Sigmoid colon (tissue), 7 donors: ENCODE measurements around the gene FKBP15. TPM values are rescaled to one million over a fixed set of nuclear protein-coding genes. Genes with fewer than 3 reads are reported as not detected.
A peak's percentile ranks its signal among the peaks of the same experiment; 100 is the strongest.

Experiments
- DNase-seq: peaks from one replicate; pipeline ENCODE4 v3.0.0-alpha.2; 2019
- H3K27ac ChIP-seq, 4 donors: fragments of 200-600 bp; sonication (generic); one replicate each; pipeline ENCODE4 v1.5.1; 2016 to 2019; ENCODE audit warnings: mild to moderate bottlenecking in 1 of 4
- H3K27me3 ChIP-seq, 3 donors: fragments of 200-600 bp; sonication (generic); one replicate each; pipeline ENCODE4 v1.5.1; 2019; ENCODE audit warnings: mild to moderate bottlenecking in 1 of 3
- H3K36me3 ChIP-seq, 4 donors: fragments of 200-600 bp; sonication (generic); one replicate each; pipeline ENCODE4 v1.5.1; 2016 to 2019
- H3K4me1 ChIP-seq, 4 donors: fragments of 200-600 bp; sonication (generic); one replicate each; pipeline ENCODE4 v1.5.1; 2017 to 2019
- H3K4me3 ChIP-seq, 4 donors: fragments of 200-600 bp; sonication (generic); one replicate each; pipeline ENCODE4 v1.5.1; 2017 to 2019; ENCODE audit warnings: mild to moderate bottlenecking in 2 of 4, moderate library complexity in 1 of 4
- H3K9me3 ChIP-seq, 4 donors: fragments of 200-600 bp in 3 of 4; sonication (generic) in 3 of 4; one replicate each; pipeline versions ENCODE4 v1.5.1 to v1.6.1; 2013 to 2019
- EP300 ChIP-seq, 4 donors: sonication (generic); formaldehyde crosslinking; IDR thresholded peaks; one replicate each; pipeline ENCODE4 v1.6.1; 2017; ENCODE audit warnings: antibody characterized with exemption in 4 of 4
- POLR2A ChIP-seq, 2 donors: fragments of 450-650 bp; IDR thresholded peaks; one replicate each; pipeline ENCODE4 v1.6.1; 2016; ENCODE audit warnings: antibody characterized with exemption in 2 of 2, mild to moderate bottlenecking in 2 of 2, moderate library complexity in 2 of 2
- POLR2AphosphoS5 ChIP-seq, 4 donors: sonication (generic); formaldehyde crosslinking; IDR thresholded peaks; one replicate each; pipeline ENCODE4 v1.6.1; 2017; ENCODE audit warnings: antibody characterized with exemption in 4 of 4
- WGBS, 2 donors: extraction: QIAGEN DNeasy Blood & Tissue Kit; methylation state at CpG; one replicate each; pipeline ENCODE4 v1.1.7; 2013; 5-methylcytosine and 5-hydroxymethylcytosine counted together
- intact Hi-C: fragments of 100-400 bp; cut with DNase I; formaldehyde crosslinking; loops from one replicate; pipeline ENCODE4 v1.15.1; 2023
- polyA plus RNA-seq, 3 donors: library from polyadenylated mRNA; stranded (reverse); fragments of 200-250 nt; gene quantifications; one replicate each; pipeline ENCODE4 v1.2.3, GENCODE V29; 2013
- total RNA-seq, 4 donors: library from RNA; depleted of rRNA; stranded (reverse); fragments of >200 nt; gene quantifications; one replicate each; pipeline ENCODE4 v1.1.0, GENCODE V29; 2016
- TF ChIP-seq, protein P1 (sequence below), 4 experiments: fragments of 450-650 bp in 3 of 4; fragments of 200-600 bp in 1 of 4; IDR thresholded peaks; one replicate each; pipeline ENCODE4 v1.5.1; 2016 to 2019; ENCODE audit warnings: antibody characterized with exemption in 4 of 4, mild to moderate bottlenecking in 3 of 4, moderate library complexity in 2 of 4
- donor health status: healthy with polysubstance abuse.
- donor health status: Bipolar disorder and iron deficiency.
- donor health status: healthy.

The FKBP15 gene
- total and polyA plus RNA-seq, 7 donors: 7.2 to 22.5 (median 18.8) TPM

DNA sequence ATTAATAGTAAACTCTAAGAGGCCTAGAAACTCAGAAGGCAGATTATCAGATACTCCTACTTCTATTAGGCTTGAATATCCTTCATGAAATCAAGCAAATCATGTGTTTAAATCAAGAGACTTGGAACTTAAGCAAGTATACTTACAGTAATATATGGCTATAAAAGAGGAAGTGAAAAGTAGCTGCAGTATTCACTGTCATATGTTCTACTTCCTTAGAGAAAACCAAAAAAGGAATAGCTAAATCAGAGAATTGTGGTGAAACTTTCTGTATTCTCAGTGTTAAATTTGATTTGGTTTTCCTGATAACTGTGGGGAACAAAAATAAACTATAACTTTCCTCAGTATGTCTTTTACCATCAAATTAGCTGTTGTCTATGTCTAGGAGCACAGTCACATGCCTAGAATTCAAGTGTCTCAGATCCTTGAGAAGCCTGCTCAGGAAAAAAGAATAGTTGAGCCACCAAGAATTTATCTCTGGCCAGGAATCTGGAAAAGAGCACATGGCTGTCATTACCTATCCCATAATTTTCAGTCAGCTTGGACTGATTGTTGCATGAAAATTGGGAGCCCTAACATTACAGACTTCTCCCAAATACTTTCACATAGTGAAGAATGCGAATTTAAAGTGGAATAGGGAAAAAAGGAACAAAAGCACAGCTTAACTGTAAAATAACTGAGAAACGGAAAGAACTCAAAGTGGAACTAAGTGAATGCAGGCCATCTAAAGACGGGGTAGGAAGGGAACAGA, 1.7 kb downstream of the FKBP15 start:
- DNase-seq: no peak
- intact Hi-C loops: no loop called here
- Histone ChIP-seq H3K9me3 (no peaks in the 10 kb centered on the region), H3K4me1 (peaks cover 0 to 46% (median 28%) of the 10 kb centered on the region in 4 donors), H3K27me3 (no peaks in the 10 kb centered on the region), H3K4me3 (peak overlapping the region in 2 of 4 donors; percentile 66), H3K27ac (peak overlapping the region in 3 of 4 donors; percentile 1 to 86 (median 11)), H3K36me3 (no peaks in the 10 kb centered on the region)
- 52 to 80% methylated on average over 3 of the region's 3 CpGs for WGBS, 2 donors
- peak in 1 of 4 donors; percentile 17 for TF ChIP-seq POLR2AphosphoS5 (IDR thresholded peaks at IDR 0.05)
- TF ChIP-seq POLR2A (IDR thresholded peaks at IDR 0.05): no peak

DNA sequence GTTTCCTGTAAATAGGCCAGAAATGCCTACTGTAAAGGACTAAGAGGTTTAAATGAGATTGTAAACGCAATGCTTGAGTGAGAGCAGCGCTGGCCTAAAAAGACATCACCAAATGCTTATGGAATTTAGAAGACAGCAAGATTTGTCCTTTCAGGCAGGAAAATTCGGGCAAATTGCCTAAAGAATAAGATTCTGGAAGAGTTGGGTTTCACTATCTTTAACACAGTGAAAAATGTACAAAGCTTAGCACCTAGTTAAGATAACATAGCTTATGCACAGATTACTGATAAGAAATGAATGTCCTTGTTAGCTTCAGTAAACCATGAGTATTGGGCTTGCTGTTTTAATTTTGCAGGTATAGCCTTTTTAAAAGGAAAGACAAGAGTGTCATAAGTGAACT, 4.7 kb downstream of the FKBP15 start:
- WGBS, 2 donors: 92 to 95% methylated on average over 3 of the region's 3 CpGs
- Histone ChIP-seq H3K4me1 (peaks cover 0 to 27% (median 18%) of the 10 kb centered on the region in 4 donors), H3K9me3 (no peaks in the 10 kb centered on the region), H3K27me3 (no peaks in the 10 kb centered on the region), H3K4me3 (no peak overlapping the region), H3K36me3 (no peaks in the 10 kb centered on the region), H3K27ac (no peak overlapping the region)
- no peak for TF ChIP-seq EP300 (IDR thresholded peaks at IDR 0.05)
- TF ChIP-seq POLR2AphosphoS5 (IDR thresholded peaks at IDR 0.05): no peak
- TF ChIP-seq, protein P1, sequence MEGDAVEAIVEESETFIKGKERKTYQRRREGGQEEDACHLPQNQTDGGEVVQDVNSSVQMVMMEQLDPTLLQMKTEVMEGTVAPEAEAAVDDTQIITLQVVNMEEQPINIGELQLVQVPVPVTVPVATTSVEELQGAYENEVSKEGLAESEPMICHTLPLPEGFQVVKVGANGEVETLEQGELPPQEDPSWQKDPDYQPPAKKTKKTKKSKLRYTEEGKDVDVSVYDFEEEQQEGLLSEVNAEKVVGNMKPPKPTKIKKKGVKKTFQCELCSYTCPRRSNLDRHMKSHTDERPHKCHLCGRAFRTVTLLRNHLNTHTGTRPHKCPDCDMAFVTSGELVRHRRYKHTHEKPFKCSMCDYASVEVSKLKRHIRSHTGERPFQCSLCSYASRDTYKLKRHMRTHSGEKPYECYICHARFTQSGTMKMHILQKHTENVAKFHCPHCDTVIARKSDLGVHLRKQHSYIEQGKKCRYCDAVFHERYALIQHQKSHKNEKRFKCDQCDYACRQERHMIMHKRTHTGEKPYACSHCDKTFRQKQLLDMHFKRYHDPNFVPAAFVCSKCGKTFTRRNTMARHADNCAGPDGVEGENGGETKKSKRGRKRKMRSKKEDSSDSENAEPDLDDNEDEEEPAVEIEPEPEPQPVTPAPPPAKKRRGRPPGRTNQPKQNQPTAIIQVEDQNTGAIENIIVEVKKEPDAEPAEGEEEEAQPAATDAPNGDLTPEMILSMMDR (IDR thresholded peaks at IDR 0.05): no peak
- TF ChIP-seq POLR2A (IDR thresholded peaks at IDR 0.05): no peak
- intact Hi-C loops: no loop called here
- DNase-seq: no peak

DNA sequence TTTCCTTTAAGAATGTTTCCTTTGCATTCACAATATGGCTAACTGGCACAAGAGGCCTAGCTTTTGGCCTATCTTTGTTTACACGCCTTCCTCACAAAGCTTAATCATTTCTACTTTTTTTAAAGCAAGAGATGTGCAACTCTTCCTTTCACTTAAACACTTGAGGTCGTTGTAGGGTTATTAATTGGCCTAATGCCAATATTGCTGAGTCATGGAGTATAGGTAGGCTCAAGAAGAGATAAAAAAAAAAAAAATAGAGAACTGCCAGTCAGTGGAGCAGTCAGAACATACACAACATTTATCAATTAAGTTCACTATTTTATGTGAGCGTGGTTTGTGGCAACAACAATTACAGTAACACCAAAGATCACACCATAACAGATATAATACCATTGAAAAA, 5.9 kb downstream of the FKBP15 start:
- H3K27ac ChIP-seq: no peak overlapping the region
- H3K36me3 ChIP-seq: peaks cover 0 to 13% (median 2%) of the 10 kb centered on the region in 4 donors
- H3K27me3 ChIP-seq: no peaks in the 10 kb centered on the region
- peaks cover 0 to 23% (median 13%) of the 10 kb centered on the region in 4 donors for H3K4me1 ChIP-seq
- no peak overlapping the region for H3K4me3 ChIP-seq
- no peak for DNase-seq
- TF ChIP-seq EP300 (IDR thresholded peaks at IDR 0.05) (no peak), POLR2AphosphoS5 (IDR thresholded peaks at IDR 0.05) (no peak), POLR2A (IDR thresholded peaks at IDR 0.05) (no peak)
- TF ChIP-seq, protein P1 (IDR thresholded peaks at IDR 0.05): no peak
- intact Hi-C loops: no loop called here
- no peaks in the 10 kb centered on the region for H3K9me3 ChIP-seq
- 65 to 66% methylated on average over 3 of the region's 3 CpGs for WGBS, 2 donors

DNA sequence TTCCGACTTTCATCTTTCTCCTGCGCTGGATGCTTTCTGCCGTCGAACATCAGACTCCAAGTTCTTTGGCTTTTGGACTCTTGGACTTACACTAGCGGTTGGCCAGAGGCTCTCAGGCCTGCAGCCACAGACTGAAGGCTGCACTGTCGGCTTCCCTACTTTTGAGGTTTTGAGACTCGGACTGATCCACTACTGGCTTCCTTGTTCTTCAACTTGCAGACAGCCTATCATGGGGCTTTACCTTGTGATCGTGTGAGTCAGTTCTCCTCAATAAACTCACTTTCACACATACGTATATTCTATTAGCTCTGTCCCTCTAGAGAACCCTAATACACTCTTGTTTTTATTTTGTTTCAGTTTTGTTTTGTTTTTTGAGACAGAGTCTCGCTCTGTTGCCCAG, 10.3 kb downstream of the FKBP15 start:
- Histone ChIP-seq H3K27me3 (no peaks in the 10 kb centered on the region), H3K4me3 (no peak overlapping the region), H3K36me3 (peaks cover 2 to 56% (median 16%) of the 10 kb centered on the region in 4 donors), H3K9me3 (no peaks in the 10 kb centered on the region), H3K27ac (no peak overlapping the region), H3K4me1 (no peaks in the 10 kb centered on the region)
- no peak for DNase-seq
- 92 to 93% methylated on average over 10 of the region's 10 CpGs for WGBS, 2 donors
- TF ChIP-seq EP300 (IDR thresholded peaks at IDR 0.05) (no peak), POLR2A (IDR thresholded peaks at IDR 0.05) (no peak), POLR2AphosphoS5 (IDR thresholded peaks at IDR 0.05) (no peak)
- TF ChIP-seq, protein P1 (IDR thresholded peaks at IDR 0.05): no peak
- intact Hi-C loops: no loop called here

DNA sequence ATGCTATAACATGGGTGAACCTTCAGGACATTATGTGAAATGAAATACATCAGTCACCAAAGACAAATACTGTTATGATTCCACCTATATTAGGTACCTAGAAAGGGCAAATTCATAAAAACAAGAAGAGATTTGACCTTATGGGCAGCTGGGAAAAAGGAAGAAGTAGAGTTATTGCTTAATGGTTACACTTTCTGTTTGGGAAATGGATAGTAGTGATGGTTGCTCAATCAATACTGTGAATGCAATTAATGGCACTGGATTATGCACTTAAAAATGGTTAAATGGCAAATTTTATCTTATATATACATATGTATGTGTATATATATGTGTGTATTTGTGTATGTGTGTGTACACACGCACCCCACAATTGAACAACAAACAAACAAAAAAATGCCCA, 15.2 kb downstream of the FKBP15 start:
- Histone ChIP-seq H3K9me3 (no peaks in the 10 kb centered on the region), H3K4me1 (no peaks in the 10 kb centered on the region), H3K36me3 (peaks cover 5 to 100% (median 23%) of the 10 kb centered on the region in 4 donors), H3K27ac (no peak overlapping the region), H3K4me3 (no peak overlapping the region), H3K27me3 (no peaks in the 10 kb centered on the region)
- TF ChIP-seq EP300 (IDR thresholded peaks at IDR 0.05) (no peak), POLR2AphosphoS5 (IDR thresholded peaks at IDR 0.05) (no peak), POLR2A (IDR thresholded peaks at IDR 0.05) (no peak)
- TF ChIP-seq, protein P1 (IDR thresholded peaks at IDR 0.05): no peak
- 95 to 98% methylated on average over 1 of the region's 1 CpG for WGBS, 2 donors
- intact Hi-C loops: no loop called here
- DNase-seq: no peak
